HG02623 (cell line): ENCODE results near the gene CCT7.
"Not testable (repeated sequence)": the region's sequence is repeated elsewhere in the genome, so short reads cannot be mapped to it uniquely, and the experiment has no call there.

Experiments
- ATAC-seq: cut with Tn5 transposase; IDR thresholded peaks from one replicate; pipeline ENCODE4 v1.9.1; 2021; ENCODE audit warnings: moderate library complexity; ENCODE audit not compliant: unreplicated experiment

The CCT7 gene

DNA sequence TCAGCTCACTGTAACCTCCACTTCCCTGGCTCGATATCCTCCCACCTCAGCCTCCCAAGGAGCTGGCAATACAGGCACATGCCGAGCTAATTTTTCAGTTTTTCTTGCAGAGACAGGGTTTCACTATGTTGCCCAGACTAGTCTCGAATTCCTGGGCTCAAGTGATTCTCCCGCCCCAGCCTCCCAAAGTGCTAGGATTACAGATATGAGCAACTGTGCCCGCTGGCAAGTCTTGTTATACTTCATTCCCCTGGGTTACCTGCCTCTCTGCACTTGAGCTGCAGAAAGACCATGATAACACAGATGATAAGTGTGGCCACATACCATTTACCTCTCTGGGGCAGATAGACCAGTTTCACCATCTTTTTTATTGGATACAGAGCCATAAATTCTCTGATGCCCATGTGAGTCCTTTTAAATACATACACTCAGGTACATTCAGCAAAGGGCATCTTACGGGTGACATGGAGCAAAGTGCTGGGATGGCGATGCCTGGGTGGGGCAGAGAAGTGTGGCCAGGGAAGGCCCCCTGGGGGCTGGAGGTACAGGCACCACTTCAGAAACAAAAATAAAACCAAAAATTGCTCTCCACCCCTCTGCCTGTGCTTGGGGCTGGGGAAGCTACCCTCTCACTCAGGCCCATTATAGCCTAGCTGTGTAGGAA, 20.4 kb downstream of the CCT7 start:
- ATAC-seq: no peak

DNA sequence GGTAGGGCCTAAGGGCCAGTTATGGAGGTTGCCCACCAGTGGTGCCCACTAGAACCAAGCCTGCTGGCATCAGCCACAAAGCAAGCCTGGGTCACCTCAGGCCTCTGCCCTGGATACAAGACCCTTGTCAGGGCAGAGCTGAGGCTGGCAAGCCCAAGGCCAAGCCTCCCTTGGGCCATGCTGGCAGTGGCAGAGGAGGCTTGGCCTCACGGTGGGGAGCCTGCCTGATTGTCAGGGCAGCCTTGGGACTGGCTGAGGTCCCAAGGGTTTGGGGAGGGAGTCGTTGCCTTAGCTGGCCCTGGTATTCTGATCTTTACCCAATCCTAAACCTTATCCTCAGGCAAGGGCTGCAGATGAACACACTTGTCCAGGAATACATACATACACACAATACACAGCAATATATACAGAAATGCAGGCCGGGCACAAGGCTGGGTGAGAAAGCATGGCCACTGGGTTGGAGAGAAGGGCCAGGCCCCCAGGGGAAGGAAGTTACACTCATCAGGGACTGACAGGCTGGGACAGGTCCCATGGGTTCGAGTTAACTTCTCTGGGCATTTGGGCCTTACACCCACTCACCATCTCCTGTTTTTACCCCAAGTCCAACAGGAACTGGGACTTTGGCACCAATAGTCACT, 21.0 kb downstream of the CCT7 start:
- ATAC-seq: no peak

DNA sequence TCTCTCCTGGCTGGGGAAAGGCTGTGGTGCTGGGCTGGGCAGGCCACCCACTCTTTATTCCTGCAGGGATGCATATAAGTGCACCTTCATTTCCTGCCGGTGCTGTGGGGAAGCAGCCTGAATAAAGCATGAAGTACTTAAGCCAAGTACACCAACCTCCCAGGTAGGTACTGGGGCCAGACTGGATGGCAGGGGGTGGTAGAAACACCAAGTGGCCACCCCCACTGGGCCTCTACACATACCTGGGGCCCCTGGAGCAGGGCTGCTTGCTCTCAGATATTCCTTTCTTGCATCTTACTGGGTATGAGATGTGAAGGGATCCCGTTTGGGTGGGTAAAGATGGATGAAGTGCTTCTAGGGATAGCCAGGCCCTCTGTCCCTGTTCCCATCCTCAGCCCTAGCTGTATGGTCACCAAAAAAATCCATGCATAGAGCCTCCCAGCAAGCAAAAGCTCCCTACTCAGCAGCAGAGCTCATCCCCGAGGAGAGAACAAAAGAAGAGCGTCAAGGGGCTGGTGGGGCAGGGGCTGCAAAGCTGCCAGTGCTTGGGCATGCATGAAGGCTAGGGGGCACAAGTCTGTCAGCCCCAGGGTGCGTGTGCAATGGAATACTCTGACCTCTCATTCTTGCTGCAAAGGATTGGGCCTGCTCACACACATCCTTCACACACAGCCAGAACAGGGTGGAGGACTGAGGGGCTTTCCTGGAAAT, 22.0 kb downstream of the CCT7 start:
- no peak for ATAC-seq

DNA sequence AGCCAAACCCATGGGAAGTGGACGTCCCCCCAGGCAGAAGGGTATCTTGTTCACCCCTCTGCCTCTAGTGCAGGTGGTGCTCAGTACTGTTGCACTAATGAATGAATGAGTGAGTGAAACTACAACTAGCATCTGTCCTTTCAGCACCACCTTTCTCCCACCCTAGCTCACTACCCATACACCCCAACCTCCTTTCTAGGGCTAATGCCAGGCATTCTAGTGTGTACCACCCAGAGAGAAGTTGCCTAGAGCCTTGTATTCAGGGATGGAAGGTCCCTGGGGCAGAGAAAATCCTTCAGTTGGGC, 22.5 kb downstream of the CCT7 start:
- ATAC-seq: no peak

DNA sequence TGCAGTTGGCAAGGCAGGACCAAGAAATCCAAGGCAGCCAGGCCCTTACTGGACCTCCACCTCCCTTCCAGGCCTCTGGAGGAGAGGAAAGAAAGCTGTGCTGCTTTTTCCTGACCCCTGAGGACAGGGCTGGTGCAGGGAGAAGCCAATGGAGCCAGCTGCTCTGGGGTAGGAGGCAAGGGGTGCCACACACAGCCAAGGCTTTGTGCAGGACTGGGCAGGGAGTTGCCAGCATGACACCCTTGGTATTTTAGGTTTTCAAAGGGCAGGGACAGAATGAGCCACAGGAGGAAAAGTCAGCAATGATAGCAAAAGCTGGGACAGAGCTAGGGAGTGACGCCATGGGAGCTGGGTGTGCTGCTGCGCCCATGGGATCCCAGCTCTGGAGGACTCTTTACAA, 22.9 kb downstream of the CCT7 start:
- no peak for ATAC-seq

DNA sequence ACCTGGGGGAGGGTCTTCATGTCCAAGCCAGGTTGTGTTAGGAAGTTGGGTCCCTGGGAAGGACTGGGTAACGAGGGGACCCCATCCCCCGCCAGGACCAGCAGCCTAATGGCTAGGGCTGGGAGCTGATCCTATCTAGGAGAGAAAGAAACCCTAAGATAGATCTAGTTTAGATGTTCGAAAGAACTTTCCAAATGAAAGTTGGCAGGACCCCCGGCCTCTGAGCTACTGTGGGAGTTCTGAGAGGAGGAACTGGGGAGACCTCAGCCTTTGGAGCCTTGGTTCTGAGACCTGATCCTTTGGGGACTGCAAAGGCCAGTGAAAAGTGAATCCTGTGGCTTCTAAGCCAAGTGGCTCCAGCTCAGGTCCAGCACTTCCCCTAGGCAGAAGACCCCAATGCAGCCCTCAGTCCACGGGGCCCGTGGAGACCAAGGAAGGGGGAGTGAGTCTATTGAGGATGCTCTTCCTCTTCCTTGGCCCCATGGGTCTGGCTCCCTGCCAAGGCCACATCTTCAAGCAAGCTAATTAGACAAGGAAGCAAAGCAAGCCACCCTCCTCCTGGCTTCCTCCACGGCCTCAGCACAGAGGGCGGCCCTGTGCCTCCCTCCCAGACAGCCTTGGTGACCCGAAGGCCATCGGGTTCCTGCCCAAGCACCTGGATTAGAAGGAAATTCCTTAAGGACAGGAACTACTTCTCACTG, 23.5 kb downstream of the CCT7 start:
- no peak for ATAC-seq

DNA sequence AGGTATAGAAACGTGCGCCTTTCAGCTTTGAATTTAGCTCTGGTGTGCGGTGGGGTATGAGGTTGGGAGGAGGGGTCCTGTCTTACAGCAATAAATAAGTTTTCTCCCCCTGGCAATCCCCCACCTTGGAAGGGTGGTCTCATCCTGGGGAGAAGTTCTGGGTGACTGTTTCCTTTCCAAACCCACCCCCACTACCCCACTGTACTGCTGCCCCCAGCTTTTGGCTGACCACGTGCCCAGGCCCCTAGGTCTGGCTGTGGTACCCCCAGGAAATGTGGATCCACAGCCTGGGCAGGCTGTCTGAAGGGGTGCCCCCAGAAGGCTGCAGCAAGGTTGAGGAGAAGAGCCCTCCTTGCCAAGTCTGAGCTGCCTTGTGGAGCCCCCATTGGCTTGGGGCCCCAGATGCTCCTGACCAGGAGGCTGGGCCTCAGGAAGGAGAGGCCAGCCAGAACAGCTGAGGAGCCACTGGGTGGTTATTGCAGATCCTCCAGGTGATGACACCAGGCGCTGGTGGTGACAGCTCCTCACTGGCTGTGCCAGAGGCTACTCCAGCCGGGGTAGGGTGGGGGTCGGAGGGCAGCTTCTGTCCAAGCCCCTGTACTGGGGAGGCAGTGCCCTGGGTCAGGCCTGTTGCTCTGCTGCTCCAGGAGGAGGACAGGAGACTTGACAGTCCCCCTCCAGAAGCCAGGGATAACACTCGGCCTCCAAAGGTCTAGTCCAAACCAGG, 24.2 kb downstream of the CCT7 start:
- no peak for ATAC-seq

DNA sequence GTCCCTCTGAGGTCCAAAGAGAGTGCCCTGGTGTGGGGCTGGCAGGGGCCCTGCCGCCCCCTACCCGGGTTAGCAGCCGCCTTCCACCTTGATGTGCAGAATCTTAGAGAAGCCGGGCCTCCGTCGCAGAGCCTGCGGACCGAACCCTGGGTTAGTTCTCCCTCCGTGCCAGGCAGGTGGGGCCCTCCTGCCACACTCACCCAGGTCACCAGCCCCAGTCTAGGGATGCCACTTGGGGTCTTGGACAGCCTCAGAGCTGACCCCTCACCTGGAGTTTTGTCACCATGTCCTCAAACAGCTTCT, 24.8 kb downstream of the CCT7 start:
- no peak for ATAC-seq

DNA sequence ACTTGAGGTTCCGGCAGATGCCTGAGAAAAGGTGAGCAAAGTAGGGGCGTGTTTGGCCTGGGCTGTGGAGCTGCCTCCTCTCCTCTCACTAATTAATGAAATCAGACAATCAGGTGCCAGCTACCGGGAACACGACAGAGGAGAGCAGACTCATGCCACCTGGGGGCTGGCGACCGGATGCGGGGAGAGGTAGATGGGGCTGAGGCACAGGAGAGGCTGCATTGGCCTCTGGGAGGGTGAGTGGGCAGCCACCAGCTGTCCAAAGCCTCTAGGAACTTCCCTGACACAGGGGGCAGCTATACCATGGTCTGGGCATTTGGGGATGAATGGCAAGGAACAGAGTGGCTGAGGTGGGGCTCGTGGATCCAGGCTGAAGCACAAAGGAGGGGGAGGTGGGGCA, 25.2 kb downstream of the CCT7 start:
- ATAC-seq: no peak

DNA sequence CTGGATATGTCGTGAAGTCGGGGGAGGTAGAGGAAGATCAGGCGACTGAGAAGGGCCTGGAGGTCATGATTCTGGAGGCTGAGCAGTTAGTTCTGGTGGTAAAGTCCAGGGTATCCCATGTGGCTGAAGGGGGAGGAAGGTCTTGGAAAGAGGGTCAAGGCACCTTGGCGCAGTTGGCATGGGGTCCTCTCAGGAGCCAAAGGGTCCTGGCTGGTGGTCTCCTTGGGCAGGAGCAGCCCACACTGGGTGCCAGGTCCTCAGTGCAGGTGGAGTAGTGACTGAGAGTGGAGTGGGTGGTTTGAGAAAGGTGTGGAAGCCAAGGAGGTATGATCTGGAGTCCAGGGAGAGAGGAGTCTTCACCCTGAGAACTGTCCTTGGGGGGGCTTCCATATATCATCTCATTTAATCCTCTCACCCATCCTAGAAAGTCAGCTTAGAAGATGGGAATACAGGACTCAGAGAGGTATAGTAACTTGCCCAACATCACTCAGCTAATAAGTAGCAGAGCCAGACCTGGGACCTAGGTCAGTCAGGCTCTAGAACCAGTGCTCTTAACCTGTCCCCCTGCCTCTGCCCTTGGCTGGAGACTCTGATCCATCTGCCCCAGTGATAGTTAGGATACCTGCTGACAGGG, 25.7 kb downstream of the CCT7 start:
- ATAC-seq: no peak

DNA sequence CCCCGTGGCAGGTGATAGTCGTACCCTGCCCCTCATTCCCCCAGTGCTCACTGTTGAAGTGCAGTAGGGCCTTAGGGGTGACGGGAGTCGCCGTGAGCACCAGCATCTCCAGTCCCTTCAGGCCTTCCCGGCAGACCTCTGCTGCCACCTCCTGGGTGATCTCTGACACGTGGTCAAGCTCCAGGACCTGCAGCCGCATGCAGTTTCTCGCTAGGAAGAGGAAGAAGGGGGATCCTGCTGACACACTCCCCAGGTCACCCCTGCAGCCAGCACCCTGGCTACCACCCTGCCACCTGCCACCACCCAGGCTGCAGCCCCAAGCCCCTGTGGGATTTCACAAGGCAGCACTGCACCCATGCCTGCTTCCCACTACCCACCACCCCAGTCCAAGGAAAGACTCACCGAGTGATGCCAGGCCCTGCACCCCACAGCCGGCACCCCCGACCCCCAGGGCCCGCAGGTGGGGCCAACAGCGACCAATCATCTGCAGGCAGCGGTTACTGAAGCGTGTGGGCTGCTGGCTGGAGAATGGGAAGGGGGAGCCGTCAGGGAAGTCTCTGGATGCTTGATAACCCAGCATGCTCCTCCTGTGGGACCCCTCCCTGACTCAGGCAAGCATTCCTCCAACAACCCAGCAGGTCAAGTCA, 26.4 kb downstream of the CCT7 start:
- ATAC-seq: no peak

DNA sequence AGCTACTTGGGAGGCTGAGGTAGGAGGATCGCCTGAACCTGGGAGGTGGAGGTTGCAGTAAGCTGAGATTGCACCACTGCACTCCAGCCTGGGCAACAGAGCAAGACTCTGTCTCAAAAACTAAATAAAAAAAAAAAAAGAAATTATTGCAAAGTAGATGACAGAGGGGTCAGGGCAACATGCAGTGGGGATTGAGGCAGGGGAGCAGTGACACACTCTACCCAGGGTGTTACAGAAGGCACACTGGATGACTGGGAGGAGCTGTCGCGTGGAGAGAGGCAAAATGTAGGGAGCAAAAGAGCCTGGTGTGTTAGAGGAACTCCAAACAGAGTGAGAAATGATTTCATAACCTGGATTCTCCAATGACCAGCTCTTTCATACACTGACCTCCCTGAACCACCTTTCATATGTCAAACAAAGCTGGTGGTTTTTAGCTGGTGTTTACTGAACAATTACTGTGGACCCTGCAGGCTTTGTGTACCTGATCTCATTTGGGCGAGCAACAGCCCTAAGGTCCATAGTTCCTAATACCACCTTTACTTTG, 28.1 kb downstream of the CCT7 start:
- ATAC-seq: no peak

DNA sequence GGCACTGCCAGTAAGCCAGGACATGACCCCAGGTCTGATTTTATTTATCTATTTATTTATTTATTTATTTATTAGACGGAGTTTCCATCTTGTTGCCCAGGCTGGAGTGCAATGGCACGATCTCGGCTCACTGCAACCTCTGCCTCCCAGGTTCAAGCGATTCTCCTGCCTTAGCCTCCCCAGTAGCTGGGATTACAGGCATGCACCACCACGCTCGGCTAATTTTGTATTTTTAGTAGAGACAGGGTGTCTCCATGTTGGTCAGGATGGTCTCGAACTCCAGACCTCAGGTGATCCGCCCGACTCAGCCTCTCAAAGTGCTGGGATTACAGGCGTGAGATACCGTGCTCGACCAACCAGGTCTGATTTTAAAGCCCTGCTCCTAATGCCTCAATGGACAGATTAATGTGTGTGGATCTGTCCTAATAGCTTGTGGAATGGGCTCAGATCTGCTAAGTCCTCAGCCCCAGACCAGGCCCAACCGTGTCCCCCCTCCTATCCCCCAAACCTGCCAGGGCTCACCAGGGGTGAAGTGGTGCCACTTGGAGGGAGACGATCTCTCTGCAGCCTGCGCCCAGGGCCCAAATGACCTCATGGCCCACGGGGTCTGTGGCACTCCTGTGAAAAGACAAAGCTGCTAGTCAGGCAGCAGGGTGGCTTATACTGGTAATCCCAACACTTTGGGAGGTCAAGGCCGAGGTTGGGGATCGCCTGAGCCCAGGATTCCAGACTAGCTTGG, 28.8 kb downstream of the CCT7 start:
- ATAC-seq: not testable (repeated sequence)

DNA sequence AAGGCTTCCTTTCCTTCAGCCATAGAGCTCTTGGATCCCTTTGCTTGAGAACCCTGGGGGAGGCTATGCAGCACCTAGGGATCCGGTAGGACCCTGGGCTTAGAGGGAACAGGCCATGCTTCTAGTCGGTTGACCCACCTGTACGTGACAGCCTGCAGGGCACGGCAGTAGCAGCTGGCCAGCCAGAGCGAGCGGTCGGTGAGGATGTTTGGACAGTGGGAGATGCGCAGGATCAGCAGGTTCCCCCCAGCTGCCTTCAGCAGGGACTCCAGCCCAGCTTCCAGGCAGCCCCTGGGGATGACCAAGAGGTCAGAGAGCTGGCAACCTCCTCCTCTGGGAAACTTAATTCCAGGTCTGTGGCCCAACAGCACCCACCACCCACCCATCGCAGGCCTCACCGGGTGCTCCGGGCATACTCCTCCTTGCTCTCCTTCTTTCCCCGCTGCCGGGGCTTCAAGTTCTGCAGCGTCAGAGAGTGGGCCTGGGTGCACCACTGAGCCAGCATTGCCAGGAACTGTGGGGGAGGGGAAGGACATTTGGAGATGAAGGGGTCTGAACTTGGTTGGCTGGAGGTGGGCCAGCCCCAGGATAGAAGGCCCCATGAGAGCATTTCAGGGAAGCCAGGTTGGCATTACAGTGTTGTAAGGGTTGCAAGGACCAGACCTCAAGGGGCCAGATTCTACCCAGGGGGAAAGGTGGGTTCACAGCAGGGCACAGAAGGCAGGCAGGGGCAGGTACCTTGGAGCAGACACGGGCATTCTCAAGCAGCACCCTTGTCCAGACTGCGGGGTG, 29.6 kb downstream of the CCT7 start:
- no peak for ATAC-seq

DNA sequence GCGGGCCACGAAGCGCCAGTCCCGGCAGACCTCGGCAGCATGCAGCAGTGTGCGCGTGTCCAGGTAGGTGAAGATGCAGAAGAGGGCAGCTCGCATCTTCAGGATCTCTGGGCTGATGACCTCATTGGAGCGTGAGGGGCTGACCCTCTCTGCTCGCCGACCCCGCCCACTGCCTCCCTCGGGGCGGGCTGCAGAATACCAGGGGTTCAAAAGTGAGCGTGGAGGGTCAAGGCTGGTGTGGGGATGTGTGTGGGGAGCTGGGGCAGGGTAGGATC, 30.2 kb downstream of the CCT7 start:
- ATAC-seq: no peak

DNA sequence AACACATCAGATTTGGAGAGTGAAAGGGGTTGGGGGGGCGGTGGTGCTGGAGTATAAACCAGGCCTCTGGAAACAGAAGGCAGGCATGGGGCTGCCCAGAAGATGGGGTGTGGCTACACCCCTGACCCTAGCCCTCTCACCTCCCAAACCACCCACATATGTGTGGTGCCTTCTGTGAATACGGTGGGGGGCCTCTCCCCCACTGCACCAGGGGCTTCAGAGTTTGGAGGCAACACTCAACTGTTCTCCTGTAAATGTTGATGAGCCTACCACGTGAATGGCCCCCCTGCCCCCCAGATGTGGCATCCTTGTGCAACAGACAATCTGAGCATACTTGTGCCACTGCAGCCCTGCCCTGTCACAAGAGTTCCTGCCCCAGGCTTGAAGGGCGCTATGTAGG, 30.7 kb downstream of the CCT7 start:
- ATAC-seq: no peak

DNA sequence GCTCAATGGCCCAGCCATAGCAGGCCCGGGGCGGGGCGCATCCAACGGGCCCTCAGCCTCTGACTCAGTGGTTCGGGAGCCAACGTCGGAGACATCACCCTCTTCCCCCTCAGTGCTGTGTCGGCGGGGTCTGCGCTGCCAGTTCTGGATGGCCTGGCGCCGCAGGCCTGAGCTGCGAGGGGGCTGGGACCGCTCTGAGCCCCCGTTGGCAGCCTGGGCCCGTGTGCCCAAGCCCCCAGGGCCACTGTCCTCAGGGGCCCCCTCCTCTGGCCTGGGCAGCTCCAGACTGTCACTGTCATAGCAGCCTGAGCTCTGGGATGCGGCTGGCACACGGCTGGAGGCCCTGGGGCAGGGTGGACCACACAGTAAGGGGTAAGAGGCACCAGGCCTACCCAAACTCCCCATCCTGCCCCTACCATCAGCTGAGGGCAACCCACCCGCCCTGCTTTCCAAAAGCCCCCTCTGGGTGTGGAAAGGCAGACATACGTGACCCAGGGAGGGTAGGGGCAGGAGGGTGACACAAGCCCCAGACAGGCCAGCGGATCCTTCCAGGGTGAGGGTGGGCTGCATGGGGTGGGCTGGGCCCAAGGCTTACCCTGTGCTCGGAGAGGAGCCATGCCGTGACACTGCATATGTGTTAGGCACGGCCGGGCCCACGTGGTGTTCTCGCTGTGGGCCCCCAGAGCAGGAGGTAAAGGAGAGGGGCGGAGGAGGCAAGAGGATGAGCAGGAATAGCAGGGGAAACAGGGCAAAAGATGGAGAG, 31.4 kb downstream of the CCT7 start:
- no peak for ATAC-seq
